ENCODE data around the gene OSBPL10. TPM values are rescaled to one million over a fixed set of nuclear protein-coding genes. Genes with fewer than 3 reads are reported as not detected.

OSBPL10 gene
- total and polyA plus RNA-seq, 2 donors (not counting 1 experiment from before 2014, with no cell fraction given): 7.1 to 7.5 TPM

DNA sequence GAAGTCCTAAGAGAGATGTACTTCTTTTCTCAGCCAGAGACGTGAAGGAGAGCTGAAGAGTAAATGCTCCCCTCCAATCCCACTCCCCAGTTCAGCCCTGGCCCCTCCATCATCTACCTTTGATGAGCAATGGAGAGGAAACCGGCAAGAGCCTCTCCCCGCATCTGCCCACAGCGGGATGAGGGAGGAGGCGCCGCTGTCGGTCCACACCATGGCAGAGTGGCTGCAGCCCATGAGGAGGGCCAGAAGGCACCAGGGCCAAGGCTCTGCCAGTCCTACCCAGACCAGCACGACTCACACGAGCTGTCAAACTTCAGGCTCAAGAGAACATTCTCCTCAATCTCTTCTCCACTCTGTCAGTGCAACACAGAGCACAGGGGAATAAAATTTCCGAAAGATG lies 129.8 kb downstream of the OSBPL10 start:
- DNase-seq (ENCODE audit: low read depth in 2 of 2): no peak
- no peak for TF ChIP-seq CTCF (conservative IDR thresholded peaks at IDR 0.05 in 1 of 2, IDR thresholded peaks at IDR 0.05 in 1 of 2; ENCODE audit: low read depth in 1 of 2, low read length in 2 of 2)
- TF ChIP-seq EZH2 (IDR thresholded peaks at IDR 0.05; ENCODE audit: low read length, missing control alignments): no peak
- no peaks in the 10 kb centered on the region for H3K79me2 ChIP-seq (ENCODE audit: control insufficient read depth, insufficient read depth, low read length)

DNA sequence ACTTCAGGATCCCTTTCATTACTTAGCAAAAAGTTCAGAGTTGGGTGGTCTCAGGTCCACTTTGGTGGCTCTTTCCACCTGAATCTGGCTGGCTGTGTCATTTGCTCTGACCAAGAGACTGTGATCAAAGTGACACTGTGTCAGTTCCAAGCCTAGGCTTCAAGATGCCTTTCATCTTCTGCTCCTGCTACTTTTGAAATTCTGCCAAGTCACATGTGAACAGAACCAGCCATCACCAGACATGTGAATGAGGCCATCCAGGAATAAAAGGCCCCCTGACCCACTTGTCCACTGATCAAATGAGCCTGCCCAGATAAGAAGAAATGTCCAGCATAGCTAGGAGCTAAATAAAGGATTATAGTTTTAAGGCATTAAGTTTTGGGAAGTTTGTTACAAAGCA lies 132.2 kb downstream of the OSBPL10 start:
- H3K79me2 ChIP-seq (ENCODE audit: control insufficient read depth, insufficient read depth, low read length): no peaks in the 10 kb centered on the region
- DNase-seq (ENCODE audit: low read depth in 2 of 2): no peak
- no peak overlapping the region for H3K27ac ChIP-seq (ENCODE audit: insufficient read depth, low read length)
- TF ChIP-seq CTCF (conservative IDR thresholded peaks at IDR 0.05 in 1 of 2, IDR thresholded peaks at IDR 0.05 in 1 of 2; ENCODE audit: low read depth in 1 of 2, low read length in 2 of 2) (no peak), EZH2 (IDR thresholded peaks at IDR 0.05; ENCODE audit: low read length, missing control alignments) (no peak)
- H2AFZ ChIP-seq (ENCODE audit: low read length): no peak overlapping the region
- no peak overlapping the region for H3K9ac ChIP-seq (ENCODE audit: insufficient read depth, low read length)
- no peak overlapping the region for H3K4me2 ChIP-seq (ENCODE audit: extremely low read depth, insufficient read depth, low read length)
- H3K4me3 ChIP-seq (replicated peaks in 1 of 4; ENCODE audit: control extremely low read depth in 1 of 4, insufficient read depth in 1 of 4, low read depth in 3 of 4, low read length in 4 of 4): no peak overlapping the region
- H3K4me1 ChIP-seq (ENCODE audit: control insufficient read depth, extremely low read depth, insufficient read depth, low read length): no peaks in the 10 kb centered on the region
- no peaks in the 10 kb centered on the region for H4K20me1 ChIP-seq (ENCODE audit: control insufficient read depth, extremely low read depth, insufficient read depth, low read length)
- no peaks in the 10 kb centered on the region for H3K27me3 ChIP-seq (ENCODE audit: control insufficient read depth, insufficient read depth, low read length)
- no peaks in the 10 kb centered on the region for H3K36me3 ChIP-seq (ENCODE audit: control insufficient read depth, insufficient read depth, low read length)
- no peaks in the 10 kb centered on the region for H3K9me3 ChIP-seq (ENCODE audit: control insufficient read depth, insufficient read depth, low read depth, low read length)

More for the DNA sequence above, 129.8 kb downstream of the OSBPL10 start:
- H3K36me3 ChIP-seq (ENCODE audit: control insufficient read depth, insufficient read depth, low read length): no peaks in the 10 kb centered on the region
- no peak overlapping the region for H2AFZ ChIP-seq (ENCODE audit: low read length)
- no peaks in the 10 kb centered on the region for H3K9me3 ChIP-seq (ENCODE audit: control insufficient read depth, insufficient read depth, low read depth, low read length)
- no peak overlapping the region for H3K9ac ChIP-seq (ENCODE audit: insufficient read depth, low read length)
- no peak overlapping the region for H3K4me2 ChIP-seq (ENCODE audit: extremely low read depth, insufficient read depth, low read length)
- H3K27me3 ChIP-seq (ENCODE audit: control insufficient read depth, insufficient read depth, low read length): no peaks in the 10 kb centered on the region
- H3K27ac ChIP-seq (ENCODE audit: insufficient read depth, low read length): no peak overlapping the region
- H3K4me3 ChIP-seq (replicated peaks in 1 of 4; ENCODE audit: control extremely low read depth in 1 of 4, insufficient read depth in 1 of 4, low read depth in 3 of 4, low read length in 4 of 4): no peak overlapping the region
- H4K20me1 ChIP-seq (ENCODE audit: control insufficient read depth, extremely low read depth, insufficient read depth, low read length): no peaks in the 10 kb centered on the region
- H3K4me1 ChIP-seq (ENCODE audit: control insufficient read depth, extremely low read depth, insufficient read depth, low read length): no peaks in the 10 kb centered on the region

DNA sequence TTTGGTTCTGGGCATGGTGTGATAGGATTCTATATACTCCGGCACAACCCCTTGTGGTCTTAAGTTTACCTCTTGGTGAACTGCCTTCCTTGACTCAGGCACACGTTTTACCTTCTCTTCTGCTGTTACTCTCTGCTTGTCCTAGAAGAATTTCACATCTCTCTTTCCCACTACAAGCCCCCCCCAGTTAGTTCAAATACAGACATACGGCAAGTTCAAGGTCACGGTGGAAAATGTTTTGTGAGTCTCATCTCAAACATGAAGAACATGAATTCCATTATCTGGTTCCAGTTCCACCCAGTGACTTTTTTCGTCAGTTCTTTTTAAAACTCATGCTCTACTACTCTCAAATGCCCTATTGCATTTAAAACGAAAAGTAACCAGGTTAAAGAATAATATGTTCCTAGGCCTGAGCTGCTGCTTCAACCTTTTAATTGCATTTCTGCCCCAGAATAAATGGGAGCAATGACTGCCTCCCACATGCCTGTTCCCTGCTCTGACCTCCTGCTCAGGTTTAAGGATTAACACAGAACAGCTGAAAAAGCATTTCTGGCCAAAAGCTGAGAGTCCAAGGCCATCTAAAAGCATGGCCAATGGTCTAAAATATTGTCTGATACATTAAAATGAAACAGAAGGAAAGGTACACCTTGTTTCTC lies 132.8 kb downstream of the OSBPL10 start:
- no peaks in the 10 kb centered on the region for H3K79me2 ChIP-seq (ENCODE audit: control insufficient read depth, insufficient read depth, low read length)

More for the DNA sequence above, 132.8 kb downstream of the OSBPL10 start:
- Histone ChIP-seq H3K9me3 (ENCODE audit: control insufficient read depth, insufficient read depth, low read depth, low read length) (no peaks in the 10 kb centered on the region), H4K20me1 (ENCODE audit: control insufficient read depth, extremely low read depth, insufficient read depth, low read length) (no peaks in the 10 kb centered on the region), H3K27me3 (ENCODE audit: control insufficient read depth, insufficient read depth, low read length) (no peaks in the 10 kb centered on the region), H2AFZ (ENCODE audit: low read length) (no peak overlapping the region), H3K36me3 (ENCODE audit: control insufficient read depth, insufficient read depth, low read length) (no peaks in the 10 kb centered on the region), H3K27ac (ENCODE audit: insufficient read depth, low read length) (no peak overlapping the region), H3K4me3 (replicated peaks in 1 of 4; ENCODE audit: control extremely low read depth in 1 of 4, insufficient read depth in 1 of 4, low read depth in 3 of 4, low read length in 4 of 4) (no peak overlapping the region), H3K4me1 (ENCODE audit: control insufficient read depth, extremely low read depth, insufficient read depth, low read length) (no peaks in the 10 kb centered on the region), H3K4me2 (ENCODE audit: extremely low read depth, insufficient read depth, low read length) (no peak overlapping the region), H3K9ac (ENCODE audit: insufficient read depth, low read length) (no peak overlapping the region)
- DNase-seq (ENCODE audit: low read depth in 2 of 2): no peak
- no peak for TF ChIP-seq EZH2 (IDR thresholded peaks at IDR 0.05; ENCODE audit: low read length, missing control alignments)

All from fibroblast of lung (primary cell).